Embryonic facial prominence (tissue), 1 donor: ENCODE measurements around the gene CACNA1G.

Experiments used
- DNase-seq: peaks from one replicate; pipeline ENCODE4 v3.0.0-alpha.2; 2016; ENCODE audit errors: extremely low spot score

CACNA1G gene

GRCh38 chr17:50533720-50534148 is 26.8 kb upstream of the CACNA1G start:
- DNase-seq = no peak

GRCh38 chr17:50534222-50534978 is 26.1 kb upstream of the CACNA1G start:
- no peak for DNase-seq

GRCh38 chr17:50534979-50535326 is 25.6 kb upstream of the CACNA1G start:
- DNase-seq = no peak

- no peak for DNase-seq
These were observed 25.1 kb upstream of the CACNA1G start for GRCh38 chr17:50535407-50535806.

- DNase-seq = no peak
These were observed 23.6 kb upstream of the CACNA1G start for GRCh38 chr17:50536683-50537646.

- no peak for DNase-seq
These were observed 22.6 kb upstream of the CACNA1G start for GRCh38 chr17:50537721-50538548.

- DNase-seq = no peak
These were observed 21.7 kb upstream of the CACNA1G start for GRCh38 chr17:50538549-50539410.

GRCh38 chr17:50539762-50540559 is 20.6 kb upstream of the CACNA1G start:
- DNase-seq = no peak

GRCh38 chr17:50540560-50541401 is 19.7 kb upstream of the CACNA1G start:
- DNase-seq = no peak

GRCh38 chr17:50541402-50541715 is 19.2 kb upstream of the CACNA1G start:
- no peak for DNase-seq

GRCh38 chr17:50541716-50542688 is 18.5 kb upstream of the CACNA1G start:
- no peak for DNase-seq

GRCh38 chr17:50542795-50543774 is 17.4 kb upstream of the CACNA1G start:
- no peak for DNase-seq

- DNase-seq = no peak
These were observed 16.0 kb upstream of the CACNA1G start for GRCh38 chr17:50544516-50544915.

- no peak for DNase-seq
These were observed 15.2 kb upstream of the CACNA1G start for GRCh38 chr17:50545311-50545710.

- DNase-seq = no peak
These were observed 13.8 kb upstream of the CACNA1G start for GRCh38 chr17:50546701-50547034.

GRCh38 chr17:50547035-50547735 is 13.3 kb upstream of the CACNA1G start, which contains the start of gene SPATA20:
Gene SPATA20 (plus strand): TSS chr17:50547174. CDS start chr17:50547209, 35 bp downstream.
- peak; percentile 76 for DNase-seq
